Esophagus (tissue), 2 donors: Measurements from ENCODE around the gene ARHGEF11. TPM values are rescaled to one million over a fixed set of nuclear protein-coding genes. Genes with fewer than 3 reads are reported as not detected.
"Not testable (repeated sequence)": the region's sequence is repeated elsewhere in the genome, so short reads cannot be mapped to it uniquely, and the experiment has no call there.

Source experiments
- H3K27ac ChIP-seq, 2 donors: one replicate each; pipeline ENCODE4 v1.5.1; 2013; ENCODE audit warnings: low read depth in 2 of 2, mild to moderate bottlenecking in 2 of 2, inconsistent platforms in 1 of 2, low read length in 1 of 2, moderate library complexity in 1 of 2
- H3K27me3 ChIP-seq, 2 donors: one replicate each; pipeline ENCODE4 v1.6.1; 2013; ENCODE audit warnings: low read length in 2 of 2, control low read depth in 1 of 2, mild to moderate bottlenecking in 1 of 2; ENCODE audit not compliant: insufficient read depth in 2 of 2, control insufficient read depth in 1 of 2
- H3K36me3 ChIP-seq, 2 donors: one replicate each; pipeline ENCODE4 v1.6.1; 2013; ENCODE audit warnings: low read length in 1 of 2; ENCODE audit not compliant: control insufficient read depth in 2 of 2, insufficient read depth in 2 of 2
- H3K4me1 ChIP-seq, 2 donors: one replicate each; pipeline ENCODE4 v1.6.1; 2013; ENCODE audit warnings: low read length in 1 of 2; ENCODE audit not compliant: control insufficient read depth in 2 of 2, insufficient read depth in 2 of 2
- H3K4me3 ChIP-seq, 2 donors: one replicate each; pipeline ENCODE4 v1.5.1; 2013; ENCODE audit warnings: low read length in 2 of 2, mild to moderate bottlenecking in 2 of 2, low read depth in 1 of 2, moderate library complexity in 1 of 2
- H3K9me3 ChIP-seq, 2 donors: one replicate each; pipeline ENCODE4 v1.6.1; 2013; ENCODE audit warnings: mild to moderate bottlenecking in 2 of 2, low read depth in 1 of 2, low read length in 1 of 2, moderate library complexity in 1 of 2; ENCODE audit not compliant: control insufficient read depth in 2 of 2, insufficient read depth in 1 of 2
- WGBS, 2 donors: extraction: QIAGEN DNeasy Blood & Tissue Kit; methylation state at CpG; one replicate each; pipeline ENCODE4 v1.1.7; 2013; 5-methylcytosine and 5-hydroxymethylcytosine counted together
- polyA plus RNA-seq, 2 donors: library from polyadenylated mRNA; stranded (reverse); fragments of 200-250 nt; gene quantifications; one replicate each; pipeline ENCODE4 v1.2.3, GENCODE V29; 2013
- donor health status: healthy with polysubstance abuse.
- donor health status: Bipolar disorder and iron deficiency.

The ARHGEF11 gene
- polyA plus RNA-seq, 2 donors: 6.5 to 11.2 TPM

DNA sequence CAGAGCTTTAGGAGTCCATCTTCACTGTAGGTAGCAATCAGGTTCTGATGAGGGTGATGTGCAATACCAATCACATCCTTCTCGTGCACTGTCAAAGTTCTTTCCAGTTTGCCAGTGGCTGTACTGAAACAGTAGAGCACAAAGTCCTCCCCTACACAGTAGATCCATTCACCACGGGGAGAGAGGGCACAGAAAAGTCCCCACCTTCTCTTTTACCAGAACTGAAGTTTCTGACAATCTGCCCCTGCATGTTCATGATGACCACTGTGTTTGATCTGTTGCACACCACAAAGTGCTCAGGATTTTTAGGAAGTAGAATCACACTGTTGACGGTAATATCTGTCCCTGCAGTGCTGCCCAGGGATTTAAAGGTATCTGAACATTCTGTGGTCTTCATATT, 13.7 kb upstream of the ARHGEF11 start:
- WGBS, 2 donors: 59 to 64% methylated on average over 3 of the region's 3 CpGs
- not testable (repeated sequence) for H3K4me3 ChIP-seq, H3K27me3 ChIP-seq, H3K27ac ChIP-seq, H3K9me3 ChIP-seq, H3K4me1 ChIP-seq, H3K36me3 ChIP-seq

GRCh38 chr1:157056269-157056668, 10.7 kb upstream of the ARHGEF11 start:
- no peaks in the 10 kb centered on the region for H3K36me3 ChIP-seq
- 71 to 76% methylated on average over 1 of the region's 1 CpG for WGBS, 2 donors
- H3K27ac ChIP-seq: no peak overlapping the region
- no peaks in the 10 kb centered on the region for H3K27me3 ChIP-seq
- H3K4me3 ChIP-seq: no peak overlapping the region
- no peaks in the 10 kb centered on the region for H3K9me3 ChIP-seq
- no peaks in the 10 kb centered on the region for H3K4me1 ChIP-seq

- WGBS, 2 donors: 80 to 83% methylated on average over 5 of the region's 5 CpGs
- not testable (repeated sequence) for H3K4me3 ChIP-seq, H3K36me3 ChIP-seq, H3K4me1 ChIP-seq, H3K9me3 ChIP-seq, H3K27me3 ChIP-seq, H3K27ac ChIP-seq
Measured at GRCh38 chr1:157055729-157056128, 10.2 kb upstream of the ARHGEF11 start.

- no peaks in the 10 kb centered on the region for H3K27me3 ChIP-seq
- no peaks in the 10 kb centered on the region for H3K9me3 ChIP-seq
- H3K36me3 ChIP-seq: no peaks in the 10 kb centered on the region
- WGBS, 2 donors: 33 to 42% methylated on average over 2 of the region's 2 CpGs
- H3K4me3 ChIP-seq: no peak overlapping the region
- H3K4me1 ChIP-seq: no peaks in the 10 kb centered on the region
- H3K27ac ChIP-seq: no peak overlapping the region
Measured at GRCh38 chr1:157050836-157051235, 5.3 kb upstream of the ARHGEF11 start.

GRCh38 chr1:157047062-157047410, 1.5 kb upstream of the ARHGEF11 start:
- no peaks in the 10 kb centered on the region for H3K9me3 ChIP-seq
- H3K4me1 ChIP-seq: peaks cover 8% of the 10 kb centered on the region in 2 donors
- H3K27ac ChIP-seq: no peak overlapping the region
- H3K36me3 ChIP-seq: no peaks in the 10 kb centered on the region
- no peak overlapping the region for H3K4me3 ChIP-seq
- H3K27me3 ChIP-seq: no peaks in the 10 kb centered on the region
- 34% methylated on average over 2 of the region's 2 CpGs for WGBS, 2 donors

- H3K4me1 ChIP-seq: peaks cover 8% of the 10 kb centered on the region in 2 donors
- whole genome bisulfite sequencing, 2 donors: 35 to 45% methylated on average over 6 of the region's 6 CpGs
Measured at GRCh38 chr1:157044326-157044725, 1.2 kb downstream of the ARHGEF11 start.

DNA sequence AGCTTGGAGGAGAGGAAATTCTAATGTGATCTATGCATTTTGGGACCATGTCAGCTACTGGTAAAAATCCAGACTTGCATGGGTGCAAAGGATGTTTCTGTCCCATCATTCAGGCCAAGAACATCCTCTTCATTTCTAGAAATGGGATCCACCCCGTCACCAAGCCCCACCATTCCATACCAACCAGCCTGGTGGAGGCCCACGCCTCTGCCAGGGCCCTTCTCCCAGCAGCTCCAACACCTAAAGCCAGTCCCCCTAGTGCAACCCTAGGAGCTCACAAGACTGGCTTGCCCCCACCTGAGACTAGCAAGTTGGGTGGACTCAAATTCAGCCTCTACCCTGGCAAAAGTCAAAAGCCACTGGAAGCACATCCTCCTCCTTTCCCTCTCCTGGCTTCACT, 1.9 kb downstream of the ARHGEF11 start:
- 79 to 94% methylated on average over 2 of the region's 2 CpGs for WGBS, 2 donors
- H3K27me3 ChIP-seq: no peaks in the 10 kb centered on the region
- H3K9me3 ChIP-seq: no peaks in the 10 kb centered on the region
- H3K4me1 ChIP-seq: peaks cover 8% of the 10 kb centered on the region in 2 donors
- no peaks in the 10 kb centered on the region for H3K36me3 ChIP-seq
- no peak overlapping the region for H3K27ac ChIP-seq
- peak overlapping the region; percentile 4 to 87 for H3K4me3 ChIP-seq

More at GRCh38 chr1:157044326-157044725, 1.2 kb downstream of the ARHGEF11 start:
- Histone ChIP-seq H3K27me3 (no peaks in the 10 kb centered on the region), H3K27ac (no peak overlapping the region), H3K4me3 (peak overlapping the region in 1 of 2 donors; percentile 87), H3K9me3 (no peaks in the 10 kb centered on the region), H3K36me3 (no peaks in the 10 kb centered on the region)

GRCh38 chr1:157042846-157043245, 2.7 kb downstream of the ARHGEF11 start:
- H3K4me1 ChIP-seq: peaks cover 8% of the 10 kb centered on the region in 2 donors
- H3K9me3 ChIP-seq: no peaks in the 10 kb centered on the region
- WGBS, 2 donors: 52 to 54% methylated on average over 2 of the region's 2 CpGs
- H3K36me3 ChIP-seq: no peaks in the 10 kb centered on the region
- no peak overlapping the region for H3K27ac ChIP-seq
- peak overlapping the region in 1 of 2 donors; percentile 15 for H3K4me3 ChIP-seq
- H3K27me3 ChIP-seq: no peaks in the 10 kb centered on the region

GRCh38 chr1:157040802-157041201, 4.7 kb downstream of the ARHGEF11 start:
- WGBS, 2 donors: 39 to 45% methylated on average over 1 of the region's 1 CpG
- Histone ChIP-seq H3K27ac (no peak overlapping the region), H3K36me3 (no peaks in the 10 kb centered on the region), H3K4me1 (peaks cover 8% of the 10 kb centered on the region in 2 donors), H3K4me3 (no peak overlapping the region), H3K27me3 (no peaks in the 10 kb centered on the region), H3K9me3 (no peaks in the 10 kb centered on the region)

DNA sequence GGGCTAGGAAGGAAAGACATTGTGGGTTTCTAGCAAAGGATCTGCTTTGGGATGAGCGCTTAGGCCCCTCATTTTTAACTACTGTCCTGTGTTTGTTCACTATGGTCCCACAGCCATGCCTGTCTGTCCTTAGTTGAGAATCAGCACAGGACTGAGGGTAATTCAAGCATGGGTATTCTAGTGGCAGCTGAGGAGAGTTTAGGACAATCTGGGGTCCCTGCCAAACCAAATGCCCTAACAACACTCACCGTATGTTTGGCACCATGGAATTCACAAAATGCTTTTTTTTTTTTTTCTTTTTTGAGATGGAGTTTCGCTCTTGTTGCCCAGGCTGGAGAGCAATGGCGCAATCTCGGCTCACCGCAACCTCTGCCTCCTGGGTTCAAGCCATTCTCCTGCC, 10.4 kb downstream of the ARHGEF11 start:
- 93% methylated on average over 6 of the region's 6 CpGs for WGBS, 2 donors
- peaks cover 0 to 2% of the 10 kb centered on the region in 2 donors for H3K4me1 ChIP-seq
- no peaks in the 10 kb centered on the region for H3K27me3 ChIP-seq
- H3K36me3 ChIP-seq: no peaks in the 10 kb centered on the region
- no peak overlapping the region for H3K4me3 ChIP-seq
- no peak overlapping the region for H3K27ac ChIP-seq
- H3K9me3 ChIP-seq: no peaks in the 10 kb centered on the region
